KG1 (cell line): ENCODE measurements around the gene AMACR.

Experiments used
- DNase-seq: peaks from one replicate; lab custom pipeline; 2025; lab: John Stamatoyannopoulos, UW

The AMACR gene

DNA sequence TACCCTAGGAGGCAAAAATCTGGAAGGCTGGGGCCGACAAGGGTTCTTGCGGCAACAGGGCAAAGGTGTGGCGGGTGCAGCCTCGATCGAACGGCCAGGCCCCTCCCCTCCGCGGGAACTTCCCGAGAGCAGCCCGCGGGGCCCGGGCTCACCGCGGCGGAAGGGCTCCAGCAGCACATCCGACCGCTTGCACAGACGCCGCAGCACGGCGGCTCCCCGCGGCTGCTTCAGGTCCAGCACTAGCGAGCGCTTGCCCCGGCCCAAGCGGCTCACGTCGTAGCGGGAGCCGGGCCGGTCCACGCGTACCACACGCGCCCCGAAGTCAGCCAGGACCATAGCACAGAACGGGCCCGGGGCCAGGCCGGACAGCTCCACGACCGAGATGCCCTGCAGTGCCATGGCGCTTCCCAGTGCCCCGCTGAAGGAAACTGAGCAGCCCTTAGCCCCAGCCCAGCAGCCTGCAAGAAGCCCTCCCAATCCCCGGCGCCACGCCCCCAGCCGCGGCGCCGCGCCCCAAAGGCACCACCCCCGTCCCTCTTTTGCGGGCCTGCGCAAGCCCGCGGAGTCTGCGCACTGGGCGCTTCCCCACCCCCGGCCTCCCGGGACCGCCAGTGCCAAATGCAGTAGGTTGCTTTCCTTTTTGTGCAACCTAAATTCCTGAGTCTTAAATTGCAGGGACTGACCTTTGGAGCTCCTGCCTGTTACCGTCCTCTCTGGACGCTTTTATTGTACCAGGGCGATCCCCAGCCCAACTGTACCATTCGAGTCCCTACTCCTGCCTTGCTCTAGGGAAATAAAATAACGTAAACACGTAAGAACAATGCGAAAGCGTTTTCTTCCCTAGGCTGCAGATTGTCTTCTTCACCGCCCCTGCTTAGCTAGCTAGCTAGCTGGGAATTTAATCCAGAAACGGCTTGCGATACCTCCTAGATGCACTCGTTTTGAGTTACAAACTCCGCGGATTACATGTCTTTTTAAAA lies at the start of gene AMACR:
Gene AMACR (minus strand): TSS at position 430 of the 980 bp plus-strand sequence. CDS start 31 bp downstream, at position 399.
- DNase-seq: peak; percentile 91

DNA sequence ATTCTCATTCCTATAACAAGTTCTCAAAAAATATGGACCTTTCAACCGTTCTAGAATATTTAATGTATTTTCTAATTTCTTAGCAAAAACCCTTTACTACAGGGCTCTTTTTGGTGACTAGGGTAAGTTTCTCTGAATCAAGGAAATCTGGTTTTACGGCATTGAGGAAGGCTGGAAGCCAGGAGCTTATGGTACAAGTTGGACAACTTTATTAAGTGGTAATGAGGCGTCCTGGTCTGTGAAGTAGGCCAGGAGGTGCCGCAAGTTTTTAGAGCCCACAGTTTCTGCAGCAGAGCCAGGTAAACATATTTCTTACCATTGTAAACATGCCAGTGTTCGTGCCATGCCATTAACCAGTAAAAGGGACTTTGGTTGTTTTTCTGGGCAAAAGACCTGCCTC lies 49.7 kb upstream of the AMACR start:
- no peak for DNase-seq

DNA sequence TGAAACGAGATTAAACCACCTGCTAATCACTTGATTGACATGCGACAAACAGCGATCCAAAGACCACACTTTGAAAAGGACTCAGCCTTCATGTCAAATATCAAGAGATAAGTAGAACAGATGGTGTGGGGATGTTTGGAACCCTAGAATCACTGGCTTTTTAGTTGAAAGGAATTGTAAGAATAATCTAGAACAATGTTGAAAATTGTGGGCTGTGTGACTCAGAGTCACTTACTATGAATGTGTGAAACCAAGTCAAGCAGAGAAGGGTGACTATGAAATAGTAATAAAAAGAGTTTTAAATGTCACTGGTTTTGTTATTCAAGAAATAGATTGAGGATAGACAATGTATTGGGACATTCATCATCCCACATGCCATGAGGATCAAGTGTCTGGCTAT lies 49.3 kb upstream of the AMACR start:
- DNase-seq: no peak

DNA sequence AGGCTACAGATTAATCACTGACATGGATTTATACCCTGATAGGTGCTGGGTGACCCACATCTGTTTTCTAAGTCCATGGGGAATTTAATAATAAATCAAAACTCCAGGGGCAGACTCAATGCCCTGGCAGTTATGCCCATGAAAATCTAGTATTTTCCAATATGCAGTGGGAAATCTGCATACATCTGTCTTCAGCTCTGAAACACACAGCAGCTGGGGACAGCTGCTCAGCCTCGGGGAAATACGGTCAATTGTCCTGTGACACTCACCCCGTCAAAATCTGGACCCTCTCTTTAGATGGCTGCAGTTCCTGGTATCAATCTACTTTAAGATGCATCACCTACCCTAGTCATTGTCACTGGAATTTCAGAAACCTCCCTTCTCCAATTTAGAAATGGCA lies 47.8 kb upstream of the AMACR start:
- DNase-seq: no peak

DNA sequence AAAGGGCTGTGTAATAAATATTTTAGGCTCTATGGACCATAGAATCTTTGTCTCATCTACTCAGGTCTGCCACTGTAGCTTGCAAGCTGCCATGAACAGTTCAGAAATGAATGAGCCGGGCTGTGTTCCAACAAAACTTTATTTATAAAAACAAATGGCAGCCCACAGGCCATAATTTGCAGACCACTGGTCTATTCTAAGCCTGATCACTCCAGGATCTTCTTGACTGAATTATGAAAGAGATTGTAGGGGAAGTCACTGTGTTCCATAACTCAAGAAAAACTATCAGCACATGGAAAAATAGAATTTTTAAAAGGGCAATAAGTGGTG lies 46.5 kb upstream of the AMACR start:
- no peak for DNase-seq

DNA sequence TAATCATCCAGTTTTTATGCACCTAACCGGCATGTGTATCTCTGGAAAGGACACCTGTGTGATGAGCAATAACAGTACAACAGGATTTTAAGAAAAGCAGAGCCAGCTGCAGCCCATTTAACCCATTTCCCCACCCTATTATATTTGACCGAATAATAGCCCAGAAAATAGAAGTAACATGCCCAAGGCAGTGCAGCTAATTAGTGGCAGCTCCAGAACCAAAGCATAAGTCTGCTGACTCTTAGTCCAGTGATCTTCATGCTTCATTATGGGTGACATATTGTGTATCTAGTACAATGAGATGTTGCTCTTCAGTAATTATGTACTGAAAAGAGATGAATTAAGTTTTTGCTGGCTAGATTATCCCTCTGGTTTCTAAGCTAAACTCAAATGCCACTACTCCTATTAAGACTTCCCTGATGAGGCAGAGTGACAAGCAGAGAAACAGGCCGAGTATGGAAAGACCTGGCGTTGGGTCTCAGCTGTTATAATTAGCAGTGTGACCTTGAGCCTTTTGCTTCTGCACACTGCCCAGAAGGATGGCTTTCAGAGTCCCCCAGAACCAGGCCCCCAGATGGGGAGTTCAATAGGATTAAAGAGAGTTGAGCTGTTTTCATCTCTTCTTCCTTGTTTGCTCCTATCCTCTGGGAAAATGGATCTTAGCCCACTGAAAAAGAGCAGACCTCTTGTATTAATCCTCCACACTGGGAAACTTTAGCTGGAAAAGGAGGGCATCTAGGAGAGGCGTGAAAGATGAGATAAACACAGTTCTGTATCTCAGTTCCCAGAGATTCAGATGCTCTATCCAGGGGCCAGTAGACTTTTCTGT lies 45.9 kb upstream of the AMACR start:
- no peak for DNase-seq

DNA sequence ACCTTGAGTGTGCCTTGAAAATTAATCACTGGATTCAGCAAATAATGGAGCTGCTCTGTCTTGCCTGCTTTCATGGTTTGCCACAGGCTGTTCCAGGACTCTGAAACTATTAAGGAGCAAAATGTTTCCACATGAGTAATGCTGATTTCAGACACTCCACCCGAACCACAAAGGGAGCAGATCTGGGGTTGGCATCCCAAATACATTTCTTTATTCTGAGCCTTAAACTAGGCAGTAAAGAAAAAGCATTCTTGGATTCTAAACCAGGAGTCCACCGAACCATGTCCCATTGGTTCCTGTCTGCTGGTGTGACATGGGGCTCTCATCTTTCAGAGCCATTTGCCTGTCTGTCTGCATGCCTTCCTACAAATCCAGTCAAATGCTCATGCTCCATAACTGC lies 45.3 kb upstream of the AMACR start:
- DNase-seq: no peak

DNA sequence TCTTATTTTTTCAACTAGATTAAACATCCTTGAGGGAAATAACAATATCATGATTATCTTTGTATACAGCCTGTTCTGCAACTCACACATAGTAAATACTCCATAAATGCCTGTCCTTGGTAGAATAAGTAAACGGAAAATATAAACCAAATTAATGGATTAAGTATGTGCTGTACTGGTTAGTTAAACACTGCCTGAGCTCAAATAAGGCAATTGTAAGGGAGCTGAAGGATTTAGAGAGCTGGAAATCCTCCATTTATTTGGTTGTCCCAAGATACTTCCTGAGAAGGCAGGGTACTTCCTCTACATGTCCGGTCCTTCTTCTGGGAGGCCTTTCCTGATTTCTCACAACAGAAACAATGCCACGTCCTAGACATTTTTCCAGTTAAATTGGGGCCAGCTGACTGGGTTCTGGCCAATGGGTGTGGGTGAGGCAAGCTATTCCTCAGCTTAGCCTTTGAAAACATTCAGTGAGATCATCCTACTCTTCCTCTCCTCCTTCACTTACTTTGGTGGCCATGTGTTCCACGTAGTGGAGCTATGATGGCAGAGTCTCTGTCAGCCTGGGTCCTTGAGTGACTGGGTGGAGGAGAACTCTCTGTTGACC lies 43.6 kb upstream of the AMACR start:
- no peak for DNase-seq

DNA sequence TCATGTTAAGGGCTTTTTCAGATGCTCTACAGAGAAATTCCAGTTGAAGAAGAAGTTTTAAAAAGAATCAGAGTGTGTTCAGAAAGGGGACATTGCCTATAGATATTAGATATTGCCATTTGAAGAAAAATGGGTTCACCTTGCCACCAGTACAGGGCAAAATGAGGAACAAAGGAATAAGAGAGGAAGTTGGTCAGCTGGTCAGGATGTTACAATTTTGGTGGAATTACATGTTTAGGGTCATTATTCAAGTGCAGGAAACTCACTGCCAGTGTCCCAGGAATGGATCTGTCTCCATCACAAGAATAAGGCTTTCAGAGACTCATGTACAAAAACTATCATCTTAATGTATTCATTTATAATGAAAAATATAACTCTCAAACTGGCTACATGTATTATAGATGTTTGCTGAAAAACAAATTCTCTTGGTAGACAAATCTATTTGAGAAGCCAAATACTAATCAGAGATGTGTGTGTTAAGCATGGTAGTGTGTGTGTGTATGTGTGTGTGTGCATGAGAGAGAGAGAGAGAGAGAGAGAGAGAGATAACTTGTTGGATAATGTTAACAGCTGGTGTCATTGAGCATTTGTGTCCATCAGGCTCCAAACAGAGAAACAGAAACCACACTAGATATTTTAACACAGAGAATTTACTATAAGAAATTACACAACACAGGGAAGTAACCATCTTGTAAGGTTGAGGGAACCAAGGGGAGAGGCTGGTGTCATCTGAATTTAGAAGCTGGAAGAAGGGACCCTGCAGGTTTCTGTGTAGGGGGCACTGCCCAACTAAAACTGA lies 40.1 kb upstream of the AMACR start:
- DNase-seq: no peak

DNA sequence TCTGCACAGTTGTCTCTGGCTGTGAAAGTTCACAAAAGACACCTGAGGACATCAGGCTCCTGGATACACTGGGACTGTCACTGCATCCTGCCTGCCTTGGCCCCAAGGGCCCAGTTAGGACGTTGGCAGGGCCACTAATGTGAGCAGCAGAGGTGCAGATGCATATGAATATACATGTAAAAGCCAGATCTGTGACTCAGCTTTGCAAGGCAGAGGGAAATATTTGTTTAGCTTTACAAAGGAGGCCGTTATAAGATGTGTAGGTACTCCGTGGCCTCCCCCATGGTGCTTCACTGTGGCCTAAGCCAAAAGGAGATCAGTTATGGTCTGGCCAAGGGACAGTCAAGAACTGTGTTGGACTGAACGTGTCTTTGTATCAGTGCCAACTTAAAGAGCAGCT lies 39.3 kb upstream of the AMACR start:
- DNase-seq: no peak

DNA sequence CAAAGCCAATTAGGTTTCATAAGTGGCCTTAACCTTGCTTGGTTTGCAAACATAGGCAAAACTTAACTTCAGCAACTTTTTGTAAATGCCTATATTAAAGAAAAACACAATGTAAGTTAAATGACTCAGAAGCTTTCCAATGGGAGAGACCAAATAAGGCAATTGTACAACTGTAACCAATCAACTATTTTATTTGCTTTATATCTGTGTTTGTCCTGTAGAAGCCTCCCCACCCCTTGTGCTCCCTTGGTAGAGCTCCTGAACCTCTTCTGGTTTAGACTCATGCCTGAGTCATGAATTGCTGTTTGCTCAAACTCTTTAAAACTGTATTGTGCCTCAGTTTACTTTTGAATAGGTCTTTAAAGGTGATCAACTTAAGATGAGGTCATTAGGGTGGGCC lies 38.1 kb upstream of the AMACR start:
- DNase-seq: no peak

DNA sequence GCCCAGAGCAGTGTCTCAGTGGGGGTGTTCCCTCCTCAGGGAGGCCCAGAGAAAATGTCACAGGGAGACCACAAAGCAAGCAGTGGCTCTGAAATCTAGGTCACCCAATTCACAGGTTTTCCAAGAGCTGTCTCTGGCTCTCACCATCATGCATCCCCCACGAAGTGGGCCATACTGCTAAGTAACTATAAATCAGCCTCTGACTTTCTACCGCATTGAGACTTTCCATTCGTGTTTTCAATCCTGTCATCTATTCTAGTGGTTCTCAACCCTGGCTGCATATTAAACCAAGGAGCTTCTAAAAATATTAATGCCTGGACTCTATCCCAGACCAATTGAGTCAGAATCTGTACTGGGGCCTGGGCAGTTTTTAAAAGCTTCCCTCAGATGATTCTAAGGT lies 37.2 kb upstream of the AMACR start:
- no peak for DNase-seq

DNA sequence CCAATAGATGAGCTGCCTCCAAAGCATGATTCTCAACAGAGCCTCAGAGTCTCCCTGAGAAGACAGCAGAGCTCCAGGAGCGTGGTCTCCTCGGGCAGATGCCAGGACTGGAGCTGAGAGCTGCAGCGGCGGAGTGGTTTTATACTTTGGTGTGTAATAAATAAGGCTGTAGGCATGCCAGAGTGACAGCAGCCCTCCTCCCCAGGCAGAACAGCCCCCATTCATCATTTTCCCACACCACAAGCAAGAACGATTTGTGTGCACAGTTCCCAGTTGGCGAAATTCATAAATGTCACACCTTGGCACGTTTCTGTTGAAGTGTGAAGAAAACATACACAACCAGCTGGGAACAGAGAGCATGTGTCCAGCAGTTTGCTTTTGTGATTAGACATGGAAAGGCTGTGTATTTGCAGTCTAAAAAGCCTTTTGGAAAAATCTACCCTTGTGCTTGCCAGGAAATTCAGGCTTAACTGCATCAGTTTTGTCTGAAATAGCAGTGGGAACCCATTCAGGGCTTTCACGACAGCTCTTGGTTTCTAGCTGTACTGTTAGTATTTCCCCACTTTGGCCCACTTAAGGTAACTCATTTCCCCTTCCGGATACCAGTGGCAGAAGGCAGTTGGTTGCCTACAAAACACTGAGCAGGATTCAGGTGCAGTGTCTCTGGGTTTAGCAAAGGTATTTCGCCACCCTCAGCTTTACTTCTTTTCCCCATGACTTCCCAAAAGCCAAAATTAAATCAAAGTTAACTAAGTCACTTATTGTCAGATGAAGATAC lies 35.4 kb upstream of the AMACR start, which contains the start of gene C1QTNF3:
Gene C1QTNF3 (minus strand): TSS at position 115 of the 778 bp plus-strand sequence. CDS start 88 bp downstream, at position 27.
- DNase-seq: no peak

DNA sequence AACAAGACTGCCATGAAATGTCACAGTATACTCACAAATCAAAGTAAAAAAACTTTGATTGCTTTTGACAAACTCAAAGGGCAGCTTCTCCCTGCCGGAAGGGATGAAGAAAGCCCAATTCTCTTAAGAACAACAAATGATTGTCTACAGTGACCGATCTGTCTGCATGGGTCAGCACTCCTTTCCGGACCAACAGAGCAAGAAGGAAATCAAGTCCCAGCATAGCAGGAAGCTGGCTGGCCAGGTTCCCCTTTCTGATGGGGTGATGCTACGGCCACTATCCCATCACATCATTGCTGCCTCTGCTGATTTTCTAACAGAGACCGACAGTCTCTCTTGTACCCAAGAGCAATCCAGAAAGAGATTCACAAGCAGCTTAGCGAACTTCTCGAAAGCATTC lies 34.5 kb upstream of the AMACR start:
- DNase-seq: no peak

DNA sequence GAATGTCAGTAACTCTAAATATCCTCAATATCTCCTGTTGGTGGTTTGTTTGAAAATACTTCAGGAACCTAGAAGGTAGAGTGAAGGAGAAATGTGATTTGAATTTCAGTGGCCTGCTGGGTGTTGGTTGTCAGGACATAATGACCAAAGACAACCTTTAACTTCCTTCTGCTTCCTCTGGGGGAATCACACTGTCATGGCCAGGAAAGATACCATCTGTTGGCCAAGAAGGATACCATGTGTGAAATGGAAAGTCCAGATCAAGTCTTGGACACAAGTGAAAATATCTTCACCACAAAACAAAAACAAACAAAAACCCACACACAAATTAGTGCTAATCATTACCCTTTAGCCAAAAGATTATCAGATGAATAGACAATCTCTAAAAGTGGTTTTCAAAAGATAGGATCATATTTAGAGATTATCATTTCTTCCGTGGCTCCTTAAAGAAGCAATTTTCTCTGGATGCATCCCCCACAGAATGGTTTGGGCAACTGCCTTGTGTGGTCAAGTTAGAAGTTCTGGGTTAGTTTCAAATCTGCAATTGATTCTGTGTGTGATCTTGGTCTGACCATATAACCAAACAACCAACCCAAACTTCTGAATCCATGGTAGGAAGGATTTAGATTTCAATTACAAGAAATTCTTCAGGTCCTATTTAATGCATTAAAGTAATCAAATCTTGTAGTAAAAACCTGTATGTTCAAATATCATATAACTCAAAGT lies 33.6 kb upstream of the AMACR start:
- DNase-seq: no peak

DNA sequence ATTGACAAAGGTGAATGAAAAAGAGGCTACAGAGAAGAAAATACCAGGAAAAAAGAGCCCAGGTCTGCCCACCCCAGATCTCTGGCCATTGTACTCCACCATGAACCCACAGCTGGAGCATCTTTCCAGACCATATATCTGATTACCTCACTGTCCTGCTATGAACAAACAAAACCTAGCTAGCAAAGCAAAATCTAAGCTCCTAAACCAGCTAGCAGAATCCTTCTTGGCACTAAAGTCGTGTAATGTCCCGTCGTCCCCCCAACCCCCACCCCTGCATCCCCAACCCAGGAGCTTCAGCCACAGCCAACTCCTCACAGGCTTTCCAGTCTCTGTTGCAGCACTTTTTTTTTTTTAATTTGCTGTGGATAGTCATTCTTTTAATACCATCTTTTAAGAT lies 32.6 kb upstream of the AMACR start:
- DNase-seq: no peak

DNA sequence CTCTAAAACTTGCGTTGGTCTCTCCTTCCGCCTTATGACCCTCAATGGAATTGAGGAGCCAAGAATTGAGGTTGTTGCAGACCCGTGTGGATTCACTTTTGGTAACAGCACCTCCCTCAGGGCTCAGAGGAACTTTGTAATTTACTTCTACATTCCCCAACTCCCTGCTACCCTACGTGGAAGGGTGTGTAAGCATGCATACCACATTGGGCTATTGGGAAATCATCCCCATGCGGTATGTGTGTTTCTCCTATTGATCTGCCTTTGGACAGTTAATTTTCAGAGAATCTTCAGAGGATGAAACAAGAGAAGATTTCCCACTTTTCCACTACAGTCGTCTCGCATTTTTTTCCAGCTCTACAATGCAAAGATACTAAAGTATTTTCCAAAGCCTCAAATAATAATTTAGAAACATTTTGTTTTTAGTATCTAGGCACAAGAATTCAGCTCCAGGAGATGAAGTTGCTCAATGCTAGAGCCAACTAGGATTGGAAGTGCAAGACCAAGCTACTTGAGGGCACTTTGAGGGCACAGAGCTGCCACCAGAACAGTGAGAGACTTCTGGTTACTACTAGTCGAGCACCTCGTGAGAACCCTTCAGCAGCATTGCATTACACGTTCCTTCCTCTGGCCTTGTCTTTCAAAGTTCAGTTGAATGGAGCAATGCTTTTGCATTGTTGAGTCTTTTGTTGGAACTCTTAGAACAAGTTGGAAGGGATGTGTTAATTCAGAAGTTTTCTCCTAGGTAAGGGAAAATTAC lies 31.7 kb upstream of the AMACR start:
- DNase-seq: no peak

DNA sequence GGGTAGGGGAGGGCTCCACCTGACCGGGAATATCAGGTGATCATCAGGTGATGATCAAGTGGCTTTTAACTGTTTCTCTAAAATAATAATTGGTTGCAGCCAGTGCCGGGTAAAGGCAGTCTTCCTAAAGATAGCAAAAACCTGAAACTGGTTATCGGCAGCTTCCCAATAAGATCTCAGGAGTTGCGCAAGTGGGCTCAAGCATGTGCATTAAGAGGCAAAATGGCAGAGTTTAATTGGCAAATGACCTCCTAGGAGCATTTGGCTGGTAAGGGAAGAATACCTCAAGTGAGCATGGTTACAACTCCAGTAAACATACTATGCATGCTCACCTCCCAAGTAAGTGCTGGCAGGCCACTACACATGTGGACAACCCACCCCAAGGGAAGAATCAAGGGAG lies 31.0 kb upstream of the AMACR start:
- DNase-seq: no peak

DNA sequence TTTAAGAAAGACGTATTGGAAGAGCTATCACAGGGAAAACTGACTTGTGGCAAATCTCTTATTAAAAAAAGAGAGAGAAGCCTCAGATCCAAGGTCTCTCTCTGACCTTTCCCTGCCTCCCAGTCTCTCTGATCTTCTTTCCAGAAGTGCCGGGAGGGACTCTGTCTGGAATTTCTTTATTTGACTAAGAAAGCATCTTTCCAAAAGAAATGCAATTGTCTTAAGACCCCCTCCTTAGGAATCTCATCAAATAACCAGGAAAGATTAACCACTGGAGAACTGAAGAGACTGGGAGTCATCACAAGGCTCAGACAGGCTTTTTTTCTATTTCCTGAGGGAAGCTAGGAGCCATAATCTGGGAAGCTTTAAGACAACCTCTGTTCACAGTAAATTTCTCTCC lies 30.5 kb upstream of the AMACR start:
- DNase-seq: no peak

DNA sequence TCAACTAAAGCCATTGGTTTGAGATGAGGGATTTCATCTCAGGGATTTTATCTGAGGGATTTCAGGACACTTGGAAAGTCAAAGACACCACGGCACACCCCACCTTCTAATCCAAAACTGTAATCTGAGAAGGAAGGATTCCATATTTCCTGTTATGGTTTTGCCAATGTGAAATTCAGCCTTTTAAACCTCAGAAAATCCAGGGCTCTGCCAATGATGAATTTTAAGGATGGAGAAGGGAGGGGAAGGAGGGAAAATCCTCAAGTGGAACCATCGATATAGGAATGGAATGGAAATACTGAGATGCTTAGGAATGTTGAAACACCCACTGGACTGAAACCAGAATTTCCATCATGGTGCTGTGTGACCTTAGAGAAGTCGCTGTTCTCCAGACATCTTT lies 29.9 kb upstream of the AMACR start:
- DNase-seq: no peak
